KMS-11 (cell line): ENCODE data around the gene EPHA5.

Experiments
- H2AFZ ChIP-seq: fragments of 200-600 bp; sonication (generic); 2 replicates; pipeline ENCODE4 v1.6.1; 2016; ENCODE audit warnings: antibody characterized with exemption, mixed run types, low read depth
- H3K27ac ChIP-seq: fragments of 200-600 bp; sonication (generic); 2 replicates; pipeline ENCODE4 v1.6.1; 2016; ENCODE audit warnings: mild to moderate bottlenecking, mixed run types
- H3K27me3 ChIP-seq: fragments of 200-600 bp; sonication (generic); 2 replicates; pipeline ENCODE4 v1.6.1; 2017; ENCODE audit warnings: mild to moderate bottlenecking, low read depth, mixed run types, moderate library complexity; ENCODE audit not compliant: insufficient read depth
- H3K36me3 ChIP-seq: fragments of 200-600 bp; sonication (generic); 2 replicates; pipeline ENCODE4 v1.6.1; 2017; ENCODE audit warnings: mild to moderate bottlenecking, mixed run types; ENCODE audit not compliant: insufficient read depth
- H3K4me1 ChIP-seq: fragments of 200-600 bp; sonication (generic); 2 replicates; pipeline ENCODE4 v1.6.1; 2016; ENCODE audit warnings: mild to moderate bottlenecking, low read depth, mixed run types; ENCODE audit not compliant: poor library complexity, severe bottlenecking
- H3K4me2 ChIP-seq: fragments of 200-600 bp; sonication (generic); 2 replicates; pipeline ENCODE4 v1.7.0; 2016; ENCODE audit warnings: mild to moderate bottlenecking, mixed run types
- H3K4me3 ChIP-seq: fragments of 200-600 bp; sonication (generic); IDR thresholded peaks from 2 replicates; pipeline ENCODE4 v1.6.1; 2017; ENCODE audit warnings: low read depth, low read length, mixed read lengths; ENCODE audit not compliant: insufficient read depth
- H3K79me2 ChIP-seq: fragments of 200-600 bp; sonication (generic); 2 replicates; pipeline ENCODE4 v1.6.1; 2016; ENCODE audit warnings: low read depth, mixed run types; ENCODE audit not compliant: insufficient read depth
- H3K9ac ChIP-seq: fragments of 200-600 bp; sonication (generic); 2 replicates; pipeline ENCODE4 v1.6.1; 2016; ENCODE audit warnings: mild to moderate bottlenecking, mixed run types
- H4K20me1 ChIP-seq: fragments of 200-600 bp; sonication (generic); 2 replicates; pipeline ENCODE4 v1.6.1; 2016; ENCODE audit warnings: mild to moderate bottlenecking, mixed run types; ENCODE audit not compliant: insufficient read depth
- CTCF ChIP-seq: fragments of 200-600 bp; sonication (generic); conservative IDR thresholded peaks from 2 replicates; pipeline ENCODE4 v1.6.1; 2017; ENCODE audit warnings: low read depth, mild to moderate bottlenecking, antibody characterized with exemption, low read length, moderate library complexity, mixed read lengths

The EPHA5 gene

GRCh38 chr4:65453398-65453797, 216.9 kb downstream of the EPHA5 start:
- no peak overlapping the region for H3K27ac ChIP-seq

GRCh38 chr4:65450899-65451298, 219.4 kb downstream of the EPHA5 start:
- no peak overlapping the region for H3K4me3 ChIP-seq

More at GRCh38 chr4:65453398-65453797, 216.9 kb downstream of the EPHA5 start:
- H3K36me3 ChIP-seq, result no peaks in the 10 kb centered on the region
- H3K27me3 ChIP-seq, result no peaks in the 10 kb centered on the region
- no peaks in the 10 kb centered on the region for H4K20me1 ChIP-seq
- no peak overlapping the region for H2AFZ ChIP-seq
- no peak for TF ChIP-seq CTCF
- H3K79me2 ChIP-seq, result no peaks in the 10 kb centered on the region
- no peak overlapping the region for H3K9ac ChIP-seq
- H3K4me1 ChIP-seq, result no peaks in the 10 kb centered on the region
- H3K4me2 ChIP-seq, result no peak overlapping the region
- H3K4me3 ChIP-seq, result no peak overlapping the region

GRCh38 chr4:65437102-65437501, 233.2 kb downstream of the EPHA5 start:
- H3K27ac ChIP-seq, result no peak overlapping the region
- H3K36me3 ChIP-seq, result no peaks in the 10 kb centered on the region
- no peaks in the 10 kb centered on the region for H4K20me1 ChIP-seq
- no peak overlapping the region for H3K9ac ChIP-seq
- no peaks in the 10 kb centered on the region for H3K27me3 ChIP-seq
- TF ChIP-seq CTCF, result no peak
- H3K4me3 ChIP-seq, result no peak overlapping the region
- H3K4me1 ChIP-seq, result no peaks in the 10 kb centered on the region
- H2AFZ ChIP-seq, result no peak overlapping the region
- no peak overlapping the region for H3K4me2 ChIP-seq
- no peaks in the 10 kb centered on the region for H3K79me2 ChIP-seq

More at GRCh38 chr4:65450899-65451298, 219.4 kb downstream of the EPHA5 start:
- Histone ChIP-seq H3K79me2 (no peaks in the 10 kb centered on the region), H4K20me1 (no peaks in the 10 kb centered on the region), H2AFZ (no peak overlapping the region), H3K27ac (no peak overlapping the region), H3K9ac (no peak overlapping the region), H3K27me3 (no peaks in the 10 kb centered on the region), H3K4me1 (no peaks in the 10 kb centered on the region), H3K4me2 (no peak overlapping the region), H3K36me3 (no peaks in the 10 kb centered on the region)
- no peak for TF ChIP-seq CTCF

- Histone ChIP-seq H3K4me2 (no peak overlapping the region), H3K4me3 (no peak overlapping the region), H3K27ac (no peak overlapping the region), H3K79me2 (no peaks in the 10 kb centered on the region), H4K20me1 (no peaks in the 10 kb centered on the region), H3K4me1 (no peaks in the 10 kb centered on the region), H3K36me3 (no peaks in the 10 kb centered on the region), H2AFZ (no peak overlapping the region), H3K27me3 (no peaks in the 10 kb centered on the region), H3K9ac (no peak overlapping the region)
- TF ChIP-seq CTCF, result no peak
Observed at GRCh38 chr4:65422109-65422508, 248.2 kb downstream of the EPHA5 start.
